NT2/D1 (cell line): Measurements from ENCODE around the gene TMEM40.
A peak's percentile ranks its signal among the peaks of the same experiment; 100 is the strongest.

Experiments used
- DNase-seq: peaks from one replicate; pipeline ENCODE4 v3.0.0-alpha.2; 2011; ENCODE audit warnings: low read depth, low spot score
- H3K27me3 ChIP-seq: 2 replicates; pipeline ENCODE4 v1.6.0; 2011; ENCODE audit warnings: mild to moderate bottlenecking; ENCODE audit not compliant: insufficient read length, insufficient read depth
- H3K36me3 ChIP-seq: 2 replicates; pipeline ENCODE4 v1.6.1; 2011; ENCODE audit warnings: mild to moderate bottlenecking, low read length, mixed read lengths; ENCODE audit not compliant: insufficient read depth, insufficient read length
- H3K4me1 ChIP-seq: 2 replicates; pipeline ENCODE4 v1.5.1; 2011; ENCODE audit not compliant: insufficient read depth, insufficient read length
- H3K4me3 ChIP-seq: 2 replicates; pipeline ENCODE4 v1.5.1; 2011; ENCODE audit warnings: low read depth; ENCODE audit not compliant: insufficient read length
- H3K9ac ChIP-seq: 2 replicates; pipeline ENCODE4 v1.6.0; 2011; ENCODE audit warnings: low read depth; ENCODE audit not compliant: insufficient read length
- H3K9me3 ChIP-seq: 2 replicates; pipeline ENCODE4 v1.5.1; 2011; ENCODE audit warnings: mild to moderate bottlenecking, low read length; ENCODE audit not compliant: insufficient read depth
- SUZ12 ChIP-seq: IDR thresholded peaks from 2 replicates; pipeline ENCODE4 v1.6.1; 2011; ENCODE audit not compliant: insufficient read length, insufficient read depth; ENCODE audit errors: extremely low read depth
- YY1 ChIP-seq: IDR thresholded peaks from 2 replicates; pipeline ENCODE4 v1.6.1; 2011; ENCODE audit not compliant: insufficient read length, insufficient read depth
- ZNF274 ChIP-seq: IDR thresholded peaks from 2 replicates; pipeline ENCODE4 v1.6.1; 2011; ENCODE audit warnings: mild to moderate bottlenecking, low read depth, low read length

Gene TMEM40

GRCh38 chr3:12722226-12722625 is 36.8 kb downstream of the TMEM40 start:
- DNase-seq = no peak
- H3K9ac ChIP-seq = no peak overlapping the region
- H3K4me1 ChIP-seq = peaks cover 3% of the 10 kb centered on the region
- no peak overlapping the region for H3K4me3 ChIP-seq
- TF ChIP-seq ZNF274 (no peak), YY1 (no peak), SUZ12 (no peak)
- H3K27me3 ChIP-seq = peaks cover 5% of the 10 kb centered on the region
- H3K9me3 ChIP-seq = no peaks in the 10 kb centered on the region; the same call in 1 of the 2 replicates
- no peaks in the 10 kb centered on the region for H3K36me3 ChIP-seq

GRCh38 chr3:12719984-12720898 is 38.8 kb downstream of the TMEM40 start:
- Histone ChIP-seq H3K9ac (no peak overlapping the region), H3K4me1 (peaks cover 3% of the 10 kb centered on the region), H3K9me3 (no peaks in the 10 kb centered on the region), H3K27me3 (peaks cover under 1% of the 10 kb centered on the region), H3K4me3 (no peak overlapping the region), H3K36me3 (no peaks in the 10 kb centered on the region)
- DNase-seq = peak; percentile 74
- TF ChIP-seq ZNF274 (no peak), YY1 (no peak), SUZ12 (no peak)

- peaks cover 3% of the 10 kb centered on the region for H3K4me1 ChIP-seq
- no peaks in the 10 kb centered on the region for H3K9me3 ChIP-seq
- no peaks in the 10 kb centered on the region for H3K36me3 ChIP-seq
- H3K4me3 ChIP-seq = no peak overlapping the region
- H3K27me3 ChIP-seq = no peaks in the 10 kb centered on the region
- no peak for DNase-seq
- TF ChIP-seq ZNF274 (no peak), YY1 (no peak), SUZ12 (no peak)
- H3K9ac ChIP-seq = no peak overlapping the region
These were observed 39.5 kb downstream of the TMEM40 start for GRCh38 chr3:12719541-12719940.

- Histone ChIP-seq H3K27me3 (no peaks in the 10 kb centered on the region), H3K9me3 (no peaks in the 10 kb centered on the region), H3K9ac (no peak overlapping the region), H3K4me3 (no peak overlapping the region), H3K4me1 (peaks cover 3% of the 10 kb centered on the region), H3K36me3 (no peaks in the 10 kb centered on the region)
- DNase-seq = no peak
- TF ChIP-seq SUZ12 = no peak
- TF ChIP-seq ZNF274 = no peak
- TF ChIP-seq YY1 = no peak
These were observed 42.4 kb downstream of the TMEM40 start for GRCh38 chr3:12716605-12717151.

- H3K4me3 ChIP-seq = no peak overlapping the region
- TF ChIP-seq SUZ12 = no peak
- no peak for TF ChIP-seq YY1
- no peak for TF ChIP-seq ZNF274
- no peaks in the 10 kb centered on the region for H3K36me3 ChIP-seq
- H3K27me3 ChIP-seq = no peaks in the 10 kb centered on the region
- H3K9me3 ChIP-seq = no peaks in the 10 kb centered on the region
- H3K9ac ChIP-seq = no peak overlapping the region
- no peaks in the 10 kb centered on the region for H3K4me1 ChIP-seq
- DNase-seq = no peak
These were observed 44.8 kb downstream of the TMEM40 start for GRCh38 chr3:12714278-12714677.

GRCh38 chr3:12710062-12710461 is 49.0 kb downstream of the TMEM40 start:
- no peaks in the 10 kb centered on the region for H3K36me3 ChIP-seq
- H3K4me3 ChIP-seq = no peak overlapping the region
- no peaks in the 10 kb centered on the region for H3K9me3 ChIP-seq
- H3K27me3 ChIP-seq = no peaks in the 10 kb centered on the region
- no peaks in the 10 kb centered on the region for H3K4me1 ChIP-seq
- H3K9ac ChIP-seq = no peak overlapping the region
- no peak for DNase-seq
- TF ChIP-seq SUZ12 (no peak), ZNF274 (no peak), YY1 (no peak)

GRCh38 chr3:12709334-12709733 is 49.7 kb downstream of the TMEM40 start:
- no peak for TF ChIP-seq SUZ12
- no peaks in the 10 kb centered on the region for H3K4me1 ChIP-seq
- DNase-seq = no peak
- H3K4me3 ChIP-seq = no peak overlapping the region
- no peaks in the 10 kb centered on the region for H3K9me3 ChIP-seq
- no peaks in the 10 kb centered on the region for H3K36me3 ChIP-seq
- H3K9ac ChIP-seq = no peak overlapping the region
- H3K27me3 ChIP-seq = no peaks in the 10 kb centered on the region
